OCI-LY3 (cell line): Measurements from ENCODE around the gene ADGRL2.

ENCODE experiments used
- H2AFZ ChIP-seq: fragments of 200-600, 300-600 bp; shearing (Covaris generic); 2 replicates; pipeline ENCODE4 v1.6.0; 2014; ENCODE audit warnings: antibody characterized with exemption, low read depth, low read length
- H3K27ac ChIP-seq: fragments of 200-600, 300-600 bp; sonication (generic); 2 replicates; pipeline ENCODE4 v1.5.1; 2014; ENCODE audit warnings: mild to moderate bottlenecking, low read length, moderate library complexity, mixed read lengths
- H3K27me3 ChIP-seq: fragments of 200-600, 300-600 bp; sonication (generic); 2 replicates; pipeline ENCODE4 v1.6.1; 2014; ENCODE audit warnings: low read depth, low read length, mixed read lengths
- H3K36me3 ChIP-seq: fragments of 200-600, 300-600 bp; sonication (generic); replicated peaks from 2 replicates; pipeline ENCODE3; 2014; ENCODE audit warnings: low read depth, low read length, mixed read lengths
- H3K4me1 ChIP-seq: fragments of 300-600, 200-600 bp; sonication (generic); 2 replicates; pipeline ENCODE4 v1.6.1; 2014; ENCODE audit warnings: low read length, mixed read lengths
- H3K4me2 ChIP-seq: fragments of 200-600, 300-600 bp; sonication (generic); 2 replicates; pipeline ENCODE4 v1.6.1; 2014; ENCODE audit warnings: low read length, mixed read lengths
- H3K4me3 ChIP-seq: fragments of 300-600, 200-600 bp; sonication (generic); 2 replicates; pipeline ENCODE4 v1.5.1; 2014; ENCODE audit warnings: antibody characterized with exemption, mild to moderate bottlenecking, low read length, moderate library complexity
- H3K79me2 ChIP-seq: fragments of 300-600, 200-600 bp; shearing (Covaris generic); 2 replicates; pipeline ENCODE4 v1.6.1; 2014; ENCODE audit warnings: mild to moderate bottlenecking, low read length, mixed read lengths
- H3K9ac ChIP-seq: fragments of 300-600, 200-600 bp; shearing (Covaris generic); 2 replicates; pipeline ENCODE4 v1.6.0; 2014; ENCODE audit warnings: mild to moderate bottlenecking, low read length, moderate library complexity
- H3K9me3 ChIP-seq: fragments of 200-600, 300-600 bp; shearing (Covaris generic); 2 replicates; pipeline ENCODE4 v1.6.1; 2014; ENCODE audit warnings: low read length, mixed read lengths; ENCODE audit not compliant: insufficient read depth
- H4K20me1 ChIP-seq: fragments of 200-600, 300-600 bp; sonication (generic); 2 replicates; pipeline ENCODE4 v1.6.1; 2016; ENCODE audit warnings: low read length, mixed read lengths; ENCODE audit not compliant: insufficient read depth
- CTCF ChIP-seq: fragments of 200-600, 300-600 bp; sonication (generic); IDR thresholded peaks from 2 replicates; pipeline ENCODE4 v1.5.1; 2014; ENCODE audit warnings: antibody characterized with exemption, low read length, low read depth
- EZH2phosphoT487 ChIP-seq: fragments of 200-600 bp; shearing (Covaris generic); IDR thresholded peaks from 2 replicates; pipeline ENCODE4 v1.6.1; 2018; ENCODE audit warnings: antibody characterized with exemption, mixed run types, low read depth

ADGRL2 gene

GRCh38 chr1:82034812-82035211, 234.1 kb downstream of the ADGRL2 start:
- Histone ChIP-seq H3K9me3 (no peaks in the 10 kb centered on the region), H3K9ac (no peak overlapping the region), H3K27ac (no peak overlapping the region), H2AFZ (no peak overlapping the region), H3K4me3 (no peak overlapping the region), H3K79me2 (no peaks in the 10 kb centered on the region), H3K36me3 (no peaks in the 10 kb centered on the region), H3K4me1 (no peaks in the 10 kb centered on the region), H4K20me1 (no peaks in the 10 kb centered on the region), H3K27me3 (no peaks in the 10 kb centered on the region), H3K4me2 (no peak overlapping the region)
- TF ChIP-seq CTCF: no peak
- TF ChIP-seq EZH2phosphoT487: no peak
